ENCODE measurements around the gene CATSPERZ.

CATSPERZ gene

DNA sequence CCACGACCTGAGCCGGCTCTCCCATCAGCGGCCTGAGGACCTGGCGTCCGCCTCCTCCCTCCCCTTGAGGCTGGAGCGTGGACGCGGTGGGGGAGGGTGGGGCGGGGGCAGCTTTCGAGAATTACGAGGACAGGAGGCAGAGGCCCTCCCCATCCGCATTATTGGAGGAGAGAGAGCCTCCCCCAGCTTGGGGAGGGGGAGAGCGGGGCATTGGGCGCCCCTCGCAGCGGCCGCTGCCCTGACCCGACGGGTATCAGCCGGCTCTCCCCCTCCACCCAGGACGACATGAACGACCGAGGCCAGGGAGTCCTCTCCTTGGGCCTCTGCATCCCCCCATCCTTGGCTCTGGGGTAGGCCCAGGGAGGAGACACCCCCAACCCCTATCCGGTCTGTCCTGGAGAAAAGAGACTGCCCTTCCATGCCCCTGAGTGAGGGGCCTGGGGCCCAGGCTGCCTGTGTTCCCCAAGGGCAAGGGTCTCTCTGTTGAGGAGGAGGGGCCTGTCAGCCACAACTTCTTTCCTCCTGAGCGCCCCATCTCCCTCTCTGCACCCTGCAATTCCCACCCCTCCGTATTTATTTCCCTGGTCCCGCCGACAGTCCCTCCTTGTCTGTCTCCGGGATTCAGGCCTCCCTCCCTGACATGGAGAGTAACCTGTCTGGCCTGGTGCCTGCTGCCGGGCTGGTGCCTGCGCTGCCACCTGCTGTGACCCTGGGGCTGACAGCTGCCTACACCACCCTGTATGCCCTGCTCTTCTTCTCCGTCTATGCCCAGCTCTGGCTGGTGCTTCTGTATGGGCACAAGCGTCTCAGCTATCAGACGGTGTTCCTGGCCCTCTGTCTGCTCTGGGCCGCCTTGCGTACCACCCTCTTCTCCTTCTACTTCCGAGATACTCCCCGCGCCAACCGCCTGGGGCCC is 14.0 kb upstream of the CATSPERZ start:
- DNase-seq = peak; percentile 56

DNA sequence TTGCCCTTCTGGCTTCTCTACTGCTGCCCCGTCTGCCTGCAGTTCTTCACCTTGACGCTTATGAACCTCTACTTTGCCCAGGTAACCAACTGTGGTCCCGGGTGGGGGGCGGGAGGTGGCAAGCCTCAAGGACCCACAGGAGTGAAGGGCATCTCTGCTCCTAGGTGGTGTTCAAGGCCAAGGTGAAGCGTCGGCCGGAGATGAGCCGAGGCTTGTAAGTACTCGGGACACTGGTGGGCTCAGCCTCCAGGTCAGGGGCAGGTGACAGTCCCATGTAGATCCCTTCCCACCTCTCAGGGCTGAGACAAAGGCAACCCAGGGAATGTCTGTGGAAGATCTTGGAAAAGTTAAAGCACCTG is 13.4 kb upstream of the CATSPERZ start:
- peak; percentile 20 for DNase-seq

DNA sequence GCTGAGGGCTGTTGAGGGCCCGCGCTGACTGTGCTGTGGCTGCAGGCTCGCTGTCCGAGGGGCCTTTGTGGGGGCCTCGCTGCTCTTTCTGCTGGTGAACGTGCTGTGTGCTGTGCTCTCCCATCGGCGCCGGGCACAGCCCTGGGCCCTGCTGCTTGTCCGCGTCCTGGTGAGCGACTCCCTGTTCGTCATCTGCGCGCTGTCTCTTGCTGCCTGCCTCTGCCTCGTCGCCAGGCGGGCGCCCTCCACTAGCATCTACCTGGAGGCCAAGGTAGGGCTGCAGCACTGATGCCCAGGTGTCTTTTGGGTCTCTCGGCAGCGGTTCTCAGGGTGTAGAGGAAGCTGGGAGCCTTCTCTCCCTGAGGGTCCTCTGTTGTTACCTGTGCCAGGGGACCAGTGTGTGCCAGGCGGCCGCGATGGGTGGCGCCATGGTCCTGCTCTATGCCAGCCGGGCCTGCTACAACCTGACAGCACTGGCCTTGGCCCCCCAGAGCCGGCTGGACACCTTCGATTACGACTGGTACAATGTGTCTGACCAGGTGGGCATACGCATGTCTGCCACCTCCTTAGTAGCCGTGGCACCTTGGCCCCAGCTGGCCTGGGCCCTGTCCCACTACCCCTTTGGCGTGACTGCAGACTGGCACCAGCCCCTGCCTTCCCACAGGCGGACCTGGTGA is 12.3 kb upstream of the CATSPERZ start:
- DNase-seq = peak; percentile 20

DNA sequence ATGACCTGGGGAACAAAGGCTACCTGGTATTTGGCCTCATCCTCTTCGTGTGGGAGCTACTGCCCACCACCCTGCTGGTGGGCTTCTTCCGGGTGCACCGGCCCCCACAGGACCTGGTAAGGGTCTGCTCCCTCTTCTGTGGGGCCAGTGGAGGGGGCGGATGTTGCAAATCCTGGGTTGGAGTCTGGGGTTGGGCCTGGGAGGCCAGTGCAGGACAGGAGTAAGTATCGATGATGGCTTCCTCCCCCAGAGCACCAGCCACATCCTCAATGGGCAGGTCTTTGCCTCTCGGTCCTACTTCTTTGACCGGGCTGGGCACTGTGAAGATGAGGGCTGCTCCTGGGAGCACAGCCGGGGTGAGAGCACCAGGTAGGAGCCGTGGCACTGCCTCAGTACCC is 11.8 kb upstream of the CATSPERZ start:
- no peak for DNase-seq

DNA sequence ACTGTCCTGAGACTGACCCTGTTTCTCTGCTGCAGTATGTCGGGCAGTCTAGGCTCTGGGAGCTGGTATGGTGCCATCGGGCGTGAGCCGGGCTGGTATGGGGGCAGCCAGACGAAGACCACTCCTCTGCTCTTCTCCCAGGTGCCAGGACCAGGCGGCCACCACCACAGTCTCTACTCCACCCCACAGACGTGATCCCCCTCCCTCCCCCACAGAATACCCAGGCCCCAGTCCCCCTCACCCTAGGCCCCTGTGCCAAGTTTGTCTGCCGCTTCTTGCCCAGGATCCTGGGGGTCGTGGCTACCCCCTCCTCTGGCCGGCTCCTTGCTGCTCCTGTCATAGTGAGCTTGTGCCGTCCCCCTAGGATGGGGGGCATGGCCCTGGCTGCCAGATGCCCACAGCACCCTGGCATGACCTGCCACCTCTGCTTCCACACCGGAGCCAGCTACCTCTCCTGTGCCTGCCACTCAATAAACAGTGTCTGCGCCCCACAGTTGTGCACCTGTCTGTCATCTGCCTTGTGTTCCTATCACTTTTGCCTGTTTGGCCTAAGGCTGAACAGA is 11.1 kb upstream of the CATSPERZ start:
- DNase-seq = peak; percentile 17

DNA sequence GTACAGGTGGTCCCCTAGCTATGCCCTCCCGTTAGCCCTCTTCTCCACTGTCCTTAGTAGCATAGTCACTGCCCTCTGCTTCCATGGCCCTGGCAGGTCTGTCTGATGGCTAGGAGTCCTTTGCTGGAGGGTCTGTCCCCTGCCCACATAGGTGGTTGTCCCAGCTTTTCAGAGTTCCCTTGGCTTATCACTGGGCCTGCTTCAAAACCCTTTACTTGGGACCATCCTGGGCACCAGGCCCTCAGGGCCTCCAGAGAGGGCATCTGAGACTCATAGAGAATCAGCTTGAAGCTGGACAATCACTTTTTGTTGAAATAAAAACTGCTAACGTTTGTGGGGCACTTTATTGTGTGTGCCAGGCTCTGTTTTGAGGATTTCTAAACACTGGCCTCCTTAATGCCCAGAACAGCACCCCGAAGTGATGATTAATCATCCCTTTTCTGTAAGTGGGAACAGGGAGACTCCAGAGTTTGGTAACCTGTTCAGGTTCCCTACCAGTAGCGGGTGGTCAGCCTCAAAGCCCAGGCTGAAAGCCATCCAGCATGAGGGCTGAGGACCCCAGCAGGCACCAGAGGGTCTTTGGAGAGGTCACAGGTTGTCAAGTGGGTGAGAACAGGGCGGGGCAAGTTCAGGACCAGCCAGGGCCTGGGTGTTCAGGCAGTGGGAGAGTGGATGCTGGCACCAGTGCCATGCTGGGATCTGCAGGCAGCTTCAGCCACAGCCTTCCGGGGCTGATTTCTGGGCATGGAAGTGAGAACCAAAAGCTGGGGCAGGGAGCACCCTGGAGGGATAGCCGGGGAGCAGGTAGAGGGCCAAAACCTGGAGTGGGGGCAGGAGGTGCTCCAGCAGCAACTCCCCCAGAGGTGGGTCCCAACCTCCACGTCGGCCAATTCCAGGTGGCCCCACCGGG is 9.6 kb upstream of the CATSPERZ start:
- peak; percentile 20 for DNase-seq

DNA sequence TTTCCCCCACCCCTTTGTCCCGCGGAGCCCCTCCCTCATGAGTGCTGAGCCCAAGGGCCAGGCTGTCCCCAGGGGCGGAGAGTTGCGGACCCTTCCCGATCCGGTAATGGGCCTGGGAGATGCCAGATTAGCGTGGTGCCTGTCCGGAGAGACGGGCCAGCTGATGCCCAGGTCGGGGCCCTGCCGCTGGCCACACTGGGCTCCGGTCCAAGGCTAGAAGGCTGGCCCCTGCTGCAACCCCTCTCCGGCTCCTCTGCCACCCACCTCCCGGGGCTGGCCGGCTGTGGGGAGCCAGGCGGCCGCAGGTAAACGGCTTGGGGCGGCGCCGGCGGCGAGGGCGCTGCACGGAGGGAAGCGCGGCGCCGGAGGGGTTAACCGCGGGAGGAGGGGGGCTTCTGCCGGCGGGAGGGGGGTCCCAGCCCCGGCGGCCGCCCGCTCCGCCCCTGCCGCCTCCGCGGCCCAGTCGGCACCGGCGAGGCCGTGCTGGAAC is 8.9 kb upstream of the CATSPERZ start, which contains the start of gene KCNK4:
KCNK4 (plus strand) TSS at position 41 of the 490 bp plus-strand sequence. CDS start 1,717 bp downstream, outside the sequence.
- DNase-seq = peak; percentile 30

DNA sequence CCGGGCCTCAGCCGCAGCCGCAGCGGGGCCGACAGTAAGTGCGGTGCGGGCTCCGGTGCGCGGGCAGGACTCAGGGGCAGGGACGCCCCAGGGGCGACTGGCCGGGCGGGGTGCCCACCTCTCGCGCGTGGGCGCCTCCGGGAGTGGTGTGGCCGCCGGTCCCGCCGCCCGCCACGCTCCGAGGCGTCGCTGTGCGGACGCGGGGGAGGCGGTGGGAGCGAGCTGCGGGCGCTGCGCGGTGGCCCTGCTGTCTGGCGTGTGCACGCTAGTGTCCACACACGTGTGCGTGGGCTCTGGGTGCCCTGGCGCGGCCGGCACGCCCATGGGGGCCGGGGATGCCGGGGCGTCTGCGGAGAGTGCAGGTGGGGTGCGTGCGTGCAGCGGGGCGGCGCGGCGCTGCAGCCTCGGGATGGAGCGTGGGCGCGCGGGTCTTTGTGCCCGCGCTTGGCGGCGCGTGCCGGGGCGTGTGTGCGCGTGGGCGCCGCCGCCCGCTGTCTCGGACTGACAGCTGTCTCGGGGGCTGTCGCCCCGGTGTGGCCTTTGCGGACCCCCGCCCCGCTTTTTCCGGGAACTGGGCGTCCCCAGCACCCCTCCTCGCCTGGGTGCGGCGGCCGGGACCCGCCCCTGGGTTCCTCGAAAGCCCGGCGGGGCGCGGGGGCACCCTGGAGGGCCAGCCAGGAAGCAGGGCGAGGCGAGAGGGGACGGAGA is 8.3 kb upstream of the CATSPERZ start:
- DNase-seq = peak; percentile 18

DNA sequence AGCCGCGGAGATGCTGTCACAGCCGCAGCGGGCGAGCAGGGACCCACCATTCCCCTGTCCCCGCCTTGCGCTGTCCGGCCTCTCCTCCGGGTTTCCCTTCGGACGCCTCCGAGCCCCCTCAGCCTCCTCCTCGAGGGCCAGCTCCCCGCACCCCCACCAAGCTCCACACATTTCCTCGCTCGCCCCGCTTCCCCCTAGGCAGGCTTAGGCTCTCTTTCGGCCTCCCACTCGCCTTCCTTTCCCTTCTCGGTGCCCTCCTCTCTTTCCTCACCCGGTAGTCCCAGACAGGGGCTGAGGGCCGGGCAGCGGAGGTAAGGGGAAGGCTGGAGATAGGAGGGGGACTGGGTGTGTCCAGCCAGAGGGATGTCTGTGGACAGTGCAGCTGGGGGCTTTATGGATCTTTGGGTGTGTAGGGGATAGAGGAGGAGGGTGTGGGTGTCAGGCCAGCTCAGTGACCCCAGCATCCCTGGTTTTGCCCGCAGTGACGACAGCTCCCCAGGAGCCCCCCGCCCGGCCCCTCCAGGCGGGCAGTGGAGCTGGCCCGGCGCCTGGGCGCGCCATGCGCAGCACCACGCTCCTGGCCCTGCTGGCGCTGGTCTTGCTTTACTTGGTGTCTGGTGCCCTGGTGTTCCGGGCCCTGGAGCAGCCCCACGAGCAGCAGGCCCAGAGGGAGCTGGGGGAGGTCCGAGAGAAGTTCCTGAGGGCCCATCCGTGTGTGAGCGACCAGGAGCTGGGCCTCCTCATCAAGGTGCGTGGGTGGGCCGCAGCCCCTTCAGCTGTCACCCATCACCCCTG is 7.5 kb upstream of the CATSPERZ start:
- DNase-seq = peak; percentile 26

DNA sequence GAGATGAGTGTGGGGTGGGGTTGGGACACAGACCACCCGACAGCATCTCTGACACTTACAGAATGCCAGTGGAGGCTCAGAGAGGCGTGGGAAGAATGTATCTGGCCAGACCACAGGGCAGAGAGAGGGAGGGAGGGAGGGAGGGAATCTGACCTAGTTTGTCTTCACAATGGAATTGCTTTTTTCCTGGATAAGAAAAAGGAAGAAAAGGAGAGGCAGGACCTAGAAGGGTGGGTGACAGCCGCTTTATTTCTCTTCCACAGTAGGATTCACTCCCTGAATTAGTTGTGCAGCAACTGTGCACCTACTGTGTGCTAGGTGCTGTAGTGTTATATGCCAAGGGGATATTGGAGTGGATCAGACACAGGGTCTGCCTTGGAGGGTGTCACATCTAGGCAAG is 5.4 kb upstream of the CATSPERZ start:
- DNase-seq = no peak

DNA sequence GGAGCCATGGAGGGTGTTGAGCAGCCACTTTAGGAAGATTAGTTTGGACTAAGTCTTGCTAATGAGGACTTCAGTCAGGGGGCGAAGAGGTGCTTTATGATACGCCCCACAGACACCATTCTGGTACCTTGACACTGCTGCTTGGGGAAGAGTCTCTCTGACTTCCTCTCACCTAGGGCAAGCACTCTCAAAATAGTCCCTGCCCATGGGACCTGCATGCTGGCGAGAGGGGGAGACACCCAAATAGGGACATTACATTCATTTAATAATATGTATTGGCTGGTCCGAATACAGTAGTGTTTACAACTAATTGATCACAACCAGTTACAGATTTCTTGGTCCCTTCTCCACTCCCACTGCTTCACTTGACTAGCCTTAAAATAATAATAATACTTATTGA is 4.4 kb upstream of the CATSPERZ start:
- DNase-seq = no peak

DNA sequence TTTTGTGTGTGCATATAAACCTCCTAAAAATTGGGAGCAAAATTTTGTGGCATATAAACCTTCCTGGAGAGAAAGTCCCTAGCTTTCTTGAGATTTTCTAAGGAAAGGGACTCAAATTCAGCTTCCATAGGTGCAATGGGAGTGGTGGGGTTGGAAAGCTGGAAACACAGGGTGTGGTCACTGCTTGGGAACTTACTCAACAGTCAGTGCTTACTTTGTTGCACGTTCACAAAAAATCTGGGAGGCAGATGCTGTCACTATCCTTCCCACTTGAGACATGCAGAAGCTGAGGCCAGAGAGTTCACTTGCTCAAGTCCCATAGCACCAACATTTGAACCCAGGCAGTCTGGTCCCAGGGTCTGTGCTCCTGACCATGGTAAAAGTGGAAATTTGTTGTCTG is 3.9 kb upstream of the CATSPERZ start:
- DNase-seq = no peak

DNA sequence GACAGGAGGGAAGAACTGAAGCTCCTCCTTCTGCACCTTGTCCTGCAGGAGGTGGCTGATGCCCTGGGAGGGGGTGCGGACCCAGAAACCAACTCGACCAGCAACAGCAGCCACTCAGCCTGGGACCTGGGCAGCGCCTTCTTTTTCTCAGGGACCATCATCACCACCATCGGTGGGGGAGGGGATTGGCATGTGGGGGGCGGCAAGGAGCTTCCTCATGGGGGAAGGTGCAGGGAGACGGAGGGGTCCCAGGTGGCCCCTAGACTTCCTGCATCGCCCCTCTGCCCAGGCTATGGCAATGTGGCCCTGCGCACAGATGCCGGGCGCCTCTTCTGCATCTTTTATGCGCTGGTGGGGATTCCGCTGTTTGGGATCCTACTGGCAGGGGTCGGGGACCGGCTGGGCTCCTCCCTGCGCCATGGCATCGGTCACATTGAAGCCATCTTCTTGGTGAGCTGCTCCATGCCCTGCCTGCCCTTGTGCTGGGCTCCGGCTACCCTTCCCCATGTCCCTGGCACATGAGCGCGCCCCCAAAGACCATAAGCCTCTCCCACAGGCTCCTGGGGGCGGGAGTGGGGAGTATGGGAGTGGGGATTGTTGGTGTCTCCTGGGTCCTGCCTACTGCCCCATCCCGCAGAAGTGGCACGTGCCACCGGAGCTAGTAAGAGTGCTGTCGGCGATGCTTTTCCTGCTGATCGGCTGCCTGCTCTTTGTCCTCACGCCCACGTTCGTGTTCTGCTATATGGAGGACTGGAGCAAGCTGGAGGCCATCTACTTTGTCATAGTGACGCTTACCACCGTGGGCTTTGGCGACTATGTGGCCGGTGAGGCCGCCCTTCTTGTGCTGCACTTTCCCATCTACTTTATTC is 3.1 kb upstream of the CATSPERZ start:
- DNase-seq = peak; percentile 18

DNA sequence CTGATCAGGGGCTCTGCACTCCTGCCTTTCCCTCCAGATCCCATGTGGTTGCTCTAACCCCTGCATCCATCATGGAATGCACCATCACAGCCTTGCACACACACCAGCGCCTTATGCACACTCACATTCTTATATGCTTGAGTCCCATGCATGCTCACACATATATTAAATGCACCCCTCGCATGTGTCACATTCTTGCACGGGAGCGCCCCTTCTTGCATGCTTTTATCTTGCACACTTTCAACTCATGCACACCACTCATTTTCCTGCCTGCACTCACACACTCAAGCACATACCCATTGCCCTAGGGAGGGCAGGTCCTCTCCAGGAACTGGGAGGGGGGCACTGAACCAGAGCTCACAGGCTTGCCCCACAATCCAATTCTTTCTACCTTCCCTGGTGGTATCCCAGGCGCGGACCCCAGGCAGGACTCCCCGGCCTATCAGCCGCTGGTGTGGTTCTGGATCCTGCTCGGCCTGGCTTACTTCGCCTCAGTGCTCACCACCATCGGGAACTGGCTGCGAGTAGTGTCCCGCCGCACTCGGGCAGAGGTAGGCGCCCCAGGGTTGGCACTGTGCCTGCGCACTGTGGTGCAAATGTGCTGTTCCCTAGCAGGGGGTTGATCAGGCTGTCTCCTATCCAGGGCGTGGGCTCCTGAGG is 2.3 kb upstream of the CATSPERZ start:
- DNase-seq = peak; percentile 18

DNA sequence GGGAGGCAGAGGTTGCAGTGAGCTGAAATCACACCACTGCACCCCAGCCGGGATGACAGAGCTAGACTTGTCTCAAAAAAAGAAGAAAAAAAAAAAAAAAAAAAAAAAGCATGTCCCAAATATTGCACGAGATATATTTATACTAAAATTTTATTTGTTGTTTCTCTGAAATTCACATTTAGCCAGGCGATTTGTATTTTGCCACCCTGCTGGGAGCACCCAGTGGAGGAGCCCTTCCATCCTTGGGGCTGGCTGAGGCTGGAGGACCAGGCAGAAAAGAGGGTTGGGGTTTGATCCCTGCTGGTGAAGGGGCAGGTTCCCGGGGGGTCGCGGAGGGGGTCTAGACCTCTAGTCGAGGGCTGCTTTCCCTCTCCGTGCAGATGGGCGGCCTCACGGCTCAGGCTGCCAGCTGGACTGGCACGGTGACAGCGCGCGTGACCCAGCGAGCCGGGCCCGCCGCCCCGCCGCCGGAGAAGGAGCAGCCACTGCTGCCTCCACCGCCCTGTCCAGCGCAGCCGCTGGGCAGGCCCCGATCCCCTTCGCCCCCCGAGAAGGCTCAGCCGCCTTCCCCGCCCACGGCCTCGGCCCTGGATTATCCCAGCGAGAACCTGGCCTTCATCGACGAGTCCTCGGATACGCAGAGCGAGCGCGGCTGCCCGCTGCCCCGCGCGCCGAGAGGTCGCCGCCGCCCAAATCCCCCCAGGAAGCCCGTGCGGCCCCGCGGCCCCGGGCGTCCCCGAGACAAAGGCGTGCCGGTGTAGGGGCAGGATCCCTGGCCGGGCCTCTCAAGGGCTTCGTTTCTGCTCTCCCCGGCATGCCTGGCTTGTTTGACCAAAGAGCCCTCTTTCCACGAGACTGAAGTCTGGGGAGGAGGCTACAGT is 952 bp upstream of the CATSPERZ start:
- DNase-seq = peak; percentile 78

DNA sequence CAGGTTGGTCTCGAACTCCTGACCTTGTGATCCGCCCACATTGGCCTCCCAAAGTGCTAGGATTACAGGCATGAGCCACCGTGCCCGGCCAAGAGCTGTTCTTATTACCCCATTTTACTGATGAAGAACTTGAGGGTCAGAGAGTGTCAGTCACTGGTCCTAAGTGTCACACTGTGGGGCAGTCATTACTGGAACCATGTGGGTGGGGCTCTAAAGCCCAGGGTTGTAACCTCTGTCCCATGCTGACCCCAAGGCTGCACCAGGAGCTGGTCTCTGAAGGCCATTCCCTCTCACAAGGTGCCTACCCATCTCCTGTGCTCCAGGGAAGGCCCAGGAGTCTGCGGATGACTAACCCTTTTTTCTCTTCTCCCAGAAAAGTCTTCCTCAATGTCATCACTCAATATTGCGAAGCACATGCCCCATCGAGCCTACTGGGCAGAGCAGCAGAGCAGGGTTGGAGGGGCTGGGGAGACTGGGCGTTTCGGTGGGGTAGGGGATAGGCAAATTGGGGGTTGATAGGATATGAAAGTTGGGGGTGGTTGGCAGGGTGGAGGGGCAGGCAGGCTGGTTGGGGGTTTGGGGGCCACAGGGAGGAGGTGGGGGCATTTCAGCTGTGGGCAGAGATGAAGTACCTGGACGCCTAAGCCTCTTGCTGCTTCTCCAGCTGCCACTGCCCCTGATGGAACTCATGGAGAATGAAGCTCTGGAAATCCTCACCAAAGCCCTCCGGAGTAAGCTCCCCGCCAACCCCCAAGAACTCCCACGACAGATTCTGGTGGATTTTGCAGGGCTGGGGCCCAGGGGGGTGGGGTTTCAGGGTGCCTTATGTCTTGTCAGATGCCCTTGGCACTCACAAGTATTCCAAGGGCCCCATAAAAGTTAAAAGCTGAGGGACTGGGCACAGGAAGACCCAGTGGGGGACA is 3.2 kb downstream of the CATSPERZ start:
- no peak for DNase-seq

DNA sequence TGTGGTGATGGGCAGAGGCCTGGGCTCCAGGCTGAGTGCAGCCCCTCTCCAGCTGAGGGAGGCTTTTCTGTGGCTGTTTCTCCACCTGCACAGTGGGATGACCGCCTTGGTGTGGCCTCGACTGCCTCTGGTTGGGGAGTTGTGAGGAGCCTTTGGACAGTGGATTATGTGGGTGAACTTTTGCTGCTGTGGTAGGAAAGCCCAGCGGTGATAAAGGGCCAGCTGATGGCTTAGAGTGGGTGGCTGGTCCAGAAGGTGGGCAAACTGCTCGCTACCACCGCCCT is 3.8 kb downstream of the CATSPERZ start:
- DNase-seq = no peak
